Stimulated activated CD4-positive, alpha-beta T cell treated with anti-CD3 and anti-CD28 coated beads, Interleukin-1b, Interleukin-23, amount 100 ng/mL, for 1 hour (primary cell): ENCODE data around the gene MINDY4.

Experiments used
- DNase-seq, 2 donors: peaks; one replicate each; pipeline ENCODE4 v3.0.0-alpha.2; 2020; ENCODE audit warnings: low read depth in 2 of 2

MINDY4 gene

GRCh38 chr7:30743371-30744074 is 27.7 kb upstream of the MINDY4 start:
- no peak for DNase-seq

- DNase-seq = no peak
Observed at GRCh38 chr7:30744075-30744417, 27.2 kb upstream of the MINDY4 start.

- no peak for DNase-seq
Observed at GRCh38 chr7:30745261-30745941, 25.8 kb upstream of the MINDY4 start.

- DNase-seq = no peak
Observed at GRCh38 chr7:30750010-30750409, 21.2 kb upstream of the MINDY4 start.

- no peak for DNase-seq
Observed at GRCh38 chr7:30750683-30751650, 20.2 kb upstream of the MINDY4 start.

- no peak for DNase-seq
Observed at GRCh38 chr7:30751696-30752273, 19.4 kb upstream of the MINDY4 start, which contains the start of gene INMT. Gene INMT, plus strand, starts transcription at chr7:30752135. Its CDS starts 16 bp downstream, at chr7:30752151.

- no peak for DNase-seq
Observed at GRCh38 chr7:30752484-30752883, 18.7 kb upstream of the MINDY4 start.

- DNase-seq = no peak
Observed at GRCh38 chr7:30752979-30753378, 18.2 kb upstream of the MINDY4 start.

- DNase-seq = no peak
Observed at GRCh38 chr7:30754315-30754877, 16.8 kb upstream of the MINDY4 start.

GRCh38 chr7:30755384-30756154 is 15.6 kb upstream of the MINDY4 start:
- DNase-seq = no peak

- no peak for DNase-seq
Observed at GRCh38 chr7:30757342-30757692, 13.9 kb upstream of the MINDY4 start.

- no peak for DNase-seq
Observed at GRCh38 chr7:30760514-30761213, 10.6 kb upstream of the MINDY4 start.

GRCh38 chr7:30761214-30762156 is 9.7 kb upstream of the MINDY4 start:
- DNase-seq = no peak

- no peak for DNase-seq
Observed at GRCh38 chr7:30764030-30764975, 6.9 kb upstream of the MINDY4 start.

GRCh38 chr7:30765408-30765807 is 5.8 kb upstream of the MINDY4 start:
- DNase-seq = no peak

GRCh38 chr7:30770845-30771173 is 408 bp upstream of the MINDY4 start:
- no peak for DNase-seq

GRCh38 chr7:30771880-30772425 is 736 bp downstream of the MINDY4 start:
- no peak for DNase-seq

GRCh38 chr7:30772984-30773383 is 1.8 kb downstream of the MINDY4 start:
- DNase-seq = no peak
